Panc1 (cell line): Measurements from ENCODE around the gene PPP1R2. TPM values are rescaled to one million over a fixed set of nuclear protein-coding genes. Genes with fewer than 3 reads are reported as not detected.

Experiments used
- ATAC-seq: fragments of 200-7000 bp; cut with Tn5 transposase; 2 replicates; pipeline ENCODE4 v1.9.1; 2020; ENCODE audit warnings: mild to moderate bottlenecking, moderate library complexity
- BruUV-seq: library from RNA; stranded (reverse); fragments of 400-500 nt; replicated peaks from 2 replicates; lab custom pipeline; 2021; lab: Mats Ljungman, UMichigan
- CTCF ChIA-PET: fragments of 300-600 bp; sonication (Branson Sonifier 250); formaldehyde crosslinking; loops from one replicate; lab custom pipeline; 2022; ENCODE audit warnings: antibody characterized with exemption; lab: Charles Lee
- POLR2A ChIA-PET: fragments of 300-600 bp; sonication (Branson Sonifier 250); formaldehyde crosslinking; loops from one replicate; lab custom pipeline; 2022; ENCODE audit warnings: antibody characterized with exemption; lab: Charles Lee
- DNase-seq: peaks from one replicate; pipeline ENCODE4 v3.0.0-alpha.2; 2010; ENCODE audit warnings: low read depth, low spot score
- H3K27ac ChIP-seq: 2 replicates; pipeline ENCODE4 v1.5.1; 2011; ENCODE audit warnings: mild to moderate bottlenecking, low read length, inconsistent platforms
- H3K27me3 ChIP-seq: fragments of 200-500 bp; sonication (Bioruptor generic); 2 replicates; pipeline ENCODE4 v1.6.0; 2014; ENCODE audit warnings: low read length, inconsistent platforms; ENCODE audit not compliant: control insufficient read depth, insufficient read depth
- H3K36me3 ChIP-seq: fragments of 200-500 bp; sonication (Bioruptor generic); 2 replicates; pipeline ENCODE4 v1.5.1; 2014; ENCODE audit warnings: inconsistent platforms, mild to moderate bottlenecking, low read length, moderate library complexity; ENCODE audit not compliant: control insufficient read depth, insufficient read depth
- H3K4me1 ChIP-seq: 2 replicates; pipeline ENCODE4 v1.5.1; 2011; ENCODE audit warnings: inconsistent platforms, mild to moderate bottlenecking, low read length, moderate library complexity; ENCODE audit not compliant: control insufficient read depth, insufficient read depth
- H3K4me3 ChIP-seq, 2 experiments: 2 replicates each; pipeline ENCODE4 v1.5.1; 2011 to 2012; ENCODE audit warnings: low read depth in 2 of 2, low read length in 2 of 2, mild to moderate bottlenecking in 2 of 2, inconsistent platforms in 1 of 2, moderate library complexity in 1 of 2
- H3K9me3 ChIP-seq: fragments of 200-500 bp; sonication (Bioruptor generic); 2 replicates; pipeline ENCODE4 v1.5.1; 2014; ENCODE audit warnings: low read depth, mild to moderate bottlenecking, inconsistent platforms, low read length, moderate library complexity; ENCODE audit not compliant: control insufficient read depth, insufficient read depth
- CTCF ChIP-seq: fragments of 450-650 bp; IDR thresholded peaks from 2 replicates; pipeline ENCODE4 v1.5.1; 2017; ENCODE audit warnings: mild to moderate bottlenecking
- POLR2AphosphoS5 ChIP-seq: IDR thresholded peaks from 2 replicates; pipeline ENCODE4 v1.6.1; 2012; ENCODE audit warnings: mild to moderate bottlenecking, low read depth, low read length, moderate library complexity
- REST ChIP-seq, 2 experiments: IDR thresholded peaks; 2 replicates each; pipeline ENCODE4 v1.6.1; 2011 to 2012; ENCODE audit warnings: low read depth in 2 of 2, control low read depth in 1 of 2, low read length in 1 of 2, mild to moderate bottlenecking in 1 of 2, moderate library complexity in 1 of 2; ENCODE audit not compliant: insufficient read depth in 1 of 2
- SIN3A ChIP-seq: IDR thresholded peaks from 2 replicates; pipeline ENCODE4 v1.6.1; 2012; ENCODE audit warnings: low read depth, mild to moderate bottlenecking, low read length, moderate library complexity, borderline replicate concordance; ENCODE audit not compliant: insufficient read depth
- TCF7L2 ChIP-seq: IDR thresholded peaks from 2 replicates; pipeline ENCODE4 v1.6.1; 2011; ENCODE audit warnings: mild to moderate bottlenecking, low read depth, low read length, inconsistent platforms
- in situ Hi-C: cut with HindIII; loops from 2 replicates; pipeline ENCODE4 v1.10.0; 2016; ENCODE audit warnings: low sequenced_read_pairs, low pct_unique_long_range_greater_than_20kb
- intact Hi-C: fragments of 100-400 bp; cut with micrococcal nuclease; formaldehyde crosslinking; loops from one replicate; pipeline ENCODE4 v1.10.0; 2022; ENCODE audit not compliant: unreplicated experiment
- total RNA-seq: library from RNA; stranded (reverse); gene quantifications from one replicate; pipeline ENCODE4 v1.2.1, GENCODE V29; 2021; ENCODE audit not compliant: unreplicated experiment

PPP1R2 gene
- total RNA-seq, 1 experiment from 2014 or later, result 60.2 TPM

- TF ChIP-seq REST (IDR thresholded peaks at IDR 0.05; ENCODE audit: insufficient read depth in 1 of 2, low read depth in 2 of 2, low read length in 1 of 2) (no peak), SIN3A (no peak), CTCF (no peak), POLR2AphosphoS5 (no peak), TCF7L2 (no peak)
- BruUV-seq, result no TSS peak
- Histone ChIP-seq H3K36me3 (no peaks in the 10 kb centered on the region), H3K4me3 (no peak overlapping the region), H3K4me1 (no peaks in the 10 kb centered on the region), H3K9me3 (no peaks in the 10 kb centered on the region), H3K27ac (no peak overlapping the region), H3K27me3 (no peaks in the 10 kb centered on the region)
- in situ Hi-C loops (no loop called here), intact Hi-C loops (no loop called here)
- POLR2A ChIA-PET, result no interaction called here
- no peak for ATAC-seq
- no peak for DNase-seq
- CTCF ChIA-PET, result interaction anchor here (0.5 kb wide), 1 partner anchor 24 kb away, joined by 3 read pairs; no protein-coding TSS in a partner anchor
Measured at GRCh38 chr3:195579281-195579680, 36.2 kb upstream of the PPP1R2 start.

GRCh38 chr3:195578565-195578964, 35.4 kb upstream of the PPP1R2 start:
- CTCF ChIA-PET, result interaction anchor here (0.5 kb wide), 1 partner anchor 23 kb away, joined by 3 read pairs; no protein-coding TSS in a partner anchor

More at GRCh38 chr3:195578565-195578964, 35.4 kb upstream of the PPP1R2 start:
- Histone ChIP-seq H3K36me3 (no peaks in the 10 kb centered on the region), H3K4me3 (no peak overlapping the region), H3K4me1 (no peaks in the 10 kb centered on the region), H3K27me3 (no peaks in the 10 kb centered on the region), H3K9me3 (no peaks in the 10 kb centered on the region), H3K27ac (no peak overlapping the region)
- TF ChIP-seq CTCF, result no peak
- no peak for TF ChIP-seq SIN3A
- no peak for TF ChIP-seq POLR2AphosphoS5
- no peak for TF ChIP-seq REST (IDR thresholded peaks at IDR 0.05; ENCODE audit: insufficient read depth in 1 of 2, low read depth in 2 of 2, low read length in 1 of 2)
- no peak for TF ChIP-seq TCF7L2
- POLR2A ChIA-PET, result no interaction called here
- BruUV-seq, result no TSS peak
- ATAC-seq (no peak), DNase-seq (no peak)
- in situ Hi-C loops, result no loop called here
- intact Hi-C loops, result no loop called here
